ENCODE results near the gene PPP1CA. TPM values are rescaled to one million over a fixed set of nuclear protein-coding genes. Genes with fewer than 3 reads are reported as not detected.

PPP1CA gene
- total and polyA plus RNA-seq, 2 donors = 141 to 207 TPM

GRCh38 chr11:67369801-67370284, 31.8 kb downstream of the PPP1CA start:
- no peak overlapping the region for H3K27ac ChIP-seq (ENCODE audit: low read depth in 1 of 2, low read length in 1 of 2)
- DNase-seq (ENCODE audit: low read depth in 6 of 9, low spot score in 9 of 9) = no peak
- peaks cover 15 to 57% of the 10 kb centered on the region in 2 donors for H3K4me1 ChIP-seq (ENCODE audit: control insufficient read depth in 2 of 2, insufficient read depth in 2 of 2, low read length in 2 of 2)
- peaks cover 35 to 82% of the 10 kb centered on the region in 2 donors for H3K27me3 ChIP-seq (ENCODE audit: control insufficient read depth in 2 of 2, insufficient read depth in 1 of 2, low read length in 1 of 2)
- H3K4me3 ChIP-seq (ENCODE audit: low read length in 2 of 2) = no peak overlapping the region
- peaks cover 0 to 13% of the 10 kb centered on the region in 2 donors for H3K9me3 ChIP-seq (ENCODE audit: control insufficient read depth in 2 of 2, insufficient read depth in 1 of 2, low read length in 1 of 2)
- 38% methylated on average over 12 of the region's 12 CpGs for WGBS
- no peaks in the 10 kb centered on the region for H3K36me3 ChIP-seq (ENCODE audit: control insufficient read depth in 2 of 2, insufficient read depth in 2 of 2, low read length in 1 of 2)

DNA sequence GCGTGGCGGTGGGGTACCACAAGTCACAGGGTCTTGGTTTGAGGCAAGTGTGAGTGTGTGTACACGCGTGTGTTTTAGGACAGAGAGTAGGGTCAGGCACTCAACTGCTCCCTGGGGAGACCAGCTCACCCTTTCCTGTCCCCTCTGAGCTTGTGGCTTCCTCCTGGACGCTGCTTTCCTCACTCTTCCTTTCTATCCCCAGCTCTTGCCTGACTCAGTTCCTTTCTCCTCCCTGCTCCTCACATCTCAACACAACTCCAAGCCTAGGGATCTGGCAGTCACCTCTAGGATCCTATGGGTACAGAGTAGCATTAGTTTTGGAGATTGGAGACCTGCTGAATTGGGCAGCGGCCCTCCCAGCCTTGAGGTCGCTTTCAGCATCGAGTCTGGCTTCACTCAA, 32.4 kb downstream of the PPP1CA start:
- no peak overlapping the region for H3K27ac ChIP-seq (ENCODE audit: low read depth in 1 of 2, low read length in 1 of 2)

GRCh38 chr11:67368621-67369020, 33.0 kb downstream of the PPP1CA start:
- peaks cover 0 to 8% of the 10 kb centered on the region in 2 donors for H3K9me3 ChIP-seq (ENCODE audit: control insufficient read depth in 2 of 2, insufficient read depth in 1 of 2, low read length in 1 of 2)
- H3K36me3 ChIP-seq (ENCODE audit: control insufficient read depth in 2 of 2, insufficient read depth in 2 of 2, low read length in 1 of 2) = no peaks in the 10 kb centered on the region
- peaks cover 7 to 55% of the 10 kb centered on the region in 2 donors for H3K4me1 ChIP-seq (ENCODE audit: control insufficient read depth in 2 of 2, insufficient read depth in 2 of 2, low read length in 2 of 2)
- no peak for DNase-seq (ENCODE audit: low read depth in 6 of 9, low spot score in 9 of 9)
- peaks cover 23 to 72% of the 10 kb centered on the region in 2 donors for H3K27me3 ChIP-seq (ENCODE audit: control insufficient read depth in 2 of 2, insufficient read depth in 1 of 2, low read length in 1 of 2)
- no peak overlapping the region for H3K4me3 ChIP-seq (ENCODE audit: low read length in 2 of 2)
- 40% methylated on average over 3 of the region's 3 CpGs for WGBS
- H3K27ac ChIP-seq (ENCODE audit: low read depth in 1 of 2, low read length in 1 of 2) = no peak overlapping the region

More for the DNA sequence above, 32.4 kb downstream of the PPP1CA start:
- peaks cover 0 to 8% of the 10 kb centered on the region in 2 donors for H3K9me3 ChIP-seq (ENCODE audit: control insufficient read depth in 2 of 2, insufficient read depth in 1 of 2, low read length in 1 of 2)
- no peak overlapping the region for H3K4me3 ChIP-seq (ENCODE audit: low read length in 2 of 2)
- no peak for DNase-seq (ENCODE audit: low read depth in 6 of 9, low spot score in 9 of 9)
- peaks cover 30 to 78% of the 10 kb centered on the region in 2 donors for H3K27me3 ChIP-seq (ENCODE audit: control insufficient read depth in 2 of 2, insufficient read depth in 1 of 2, low read length in 1 of 2)
- no peaks in the 10 kb centered on the region for H3K36me3 ChIP-seq (ENCODE audit: control insufficient read depth in 2 of 2, insufficient read depth in 2 of 2, low read length in 1 of 2)
- peaks cover 13 to 57% of the 10 kb centered on the region in 2 donors for H3K4me1 ChIP-seq (ENCODE audit: control insufficient read depth in 2 of 2, insufficient read depth in 2 of 2, low read length in 2 of 2)
- 87% methylated on average over 8 of the region's 8 CpGs for WGBS

GRCh38 chr11:67367761-67368227, 33.9 kb downstream of the PPP1CA start:
- DNase-seq (ENCODE audit: low read depth in 6 of 9, low spot score in 9 of 9) = no peak
- Histone ChIP-seq H3K4me3 (ENCODE audit: low read length in 2 of 2) (no peak overlapping the region), H3K4me1 (ENCODE audit: control insufficient read depth in 2 of 2, insufficient read depth in 2 of 2, low read length in 2 of 2) (peaks cover 0 to 52% of the 10 kb centered on the region in 2 donors), H3K27me3 (ENCODE audit: control insufficient read depth in 2 of 2, insufficient read depth in 1 of 2, low read length in 1 of 2) (peaks cover 16 to 64% of the 10 kb centered on the region in 2 donors), H3K9me3 (ENCODE audit: control insufficient read depth in 2 of 2, insufficient read depth in 1 of 2, low read length in 1 of 2) (peaks cover 0 to 8% of the 10 kb centered on the region in 2 donors), H3K27ac (ENCODE audit: low read depth in 1 of 2, low read length in 1 of 2) (no peak overlapping the region), H3K36me3 (ENCODE audit: control insufficient read depth in 2 of 2, insufficient read depth in 2 of 2, low read length in 1 of 2) (no peaks in the 10 kb centered on the region)
- 52% methylated on average over 7 of the region's 7 CpGs for WGBS

DNA sequence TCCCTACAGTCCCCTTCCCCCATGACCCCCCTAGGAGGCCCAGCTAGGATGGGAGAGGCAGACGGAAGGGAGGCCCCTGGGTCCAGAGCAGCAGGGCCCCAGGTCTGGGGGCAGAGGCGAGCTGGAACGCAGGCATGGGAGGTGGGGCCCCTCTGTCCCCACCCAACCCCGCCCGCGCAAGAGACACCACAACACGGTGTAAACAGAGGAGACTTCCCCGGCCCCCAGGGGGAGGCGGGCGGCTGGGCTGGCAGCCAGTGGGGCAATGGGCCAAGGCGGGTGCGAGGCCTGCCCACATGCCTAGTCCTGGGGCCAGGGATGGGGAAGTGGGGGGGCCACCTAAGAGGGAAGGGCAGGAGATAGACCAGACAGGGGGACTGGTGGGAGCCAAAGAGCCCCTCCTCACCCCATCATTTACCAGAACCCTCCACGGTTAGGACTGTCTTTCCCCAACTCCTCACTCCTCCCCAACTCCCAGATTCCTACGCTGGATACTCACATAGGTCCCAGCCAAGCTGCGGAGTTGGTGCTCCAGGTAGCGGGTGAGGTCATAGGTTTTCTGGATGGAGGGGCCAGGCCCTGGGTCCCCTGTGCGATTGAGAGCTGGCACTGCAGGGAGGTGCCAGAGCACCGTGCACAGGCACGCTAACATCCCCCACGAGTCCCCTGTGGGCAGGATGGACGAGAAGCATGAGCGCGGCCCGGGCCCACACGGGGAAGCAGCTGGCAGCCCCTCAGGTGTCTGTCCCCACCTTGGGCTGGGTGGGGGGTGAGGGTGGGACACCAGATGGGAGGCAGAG, 34.5 kb downstream of the PPP1CA start:
- DNase-seq (ENCODE audit: low read depth in 6 of 9, low spot score in 9 of 9) = no peak
- H3K27me3 ChIP-seq (ENCODE audit: control insufficient read depth in 2 of 2, insufficient read depth in 1 of 2, low read length in 1 of 2) = peaks cover 10 to 57% of the 10 kb centered on the region in 2 donors

GRCh38 chr11:67366546-67366945, 35.1 kb downstream of the PPP1CA start:
- Histone ChIP-seq H3K36me3 (ENCODE audit: control insufficient read depth in 2 of 2, insufficient read depth in 2 of 2, low read length in 1 of 2) (no peaks in the 10 kb centered on the region), H3K27ac (ENCODE audit: low read depth in 1 of 2, low read length in 1 of 2) (no peak overlapping the region), H3K27me3 (ENCODE audit: control insufficient read depth in 2 of 2, insufficient read depth in 1 of 2, low read length in 1 of 2) (peaks cover 9 to 51% of the 10 kb centered on the region in 2 donors), H3K9me3 (ENCODE audit: control insufficient read depth in 2 of 2, insufficient read depth in 1 of 2, low read length in 1 of 2) (peaks cover 0 to 5% of the 10 kb centered on the region in 2 donors), H3K4me3 (ENCODE audit: low read length in 2 of 2) (no peak overlapping the region), H3K4me1 (ENCODE audit: control insufficient read depth in 2 of 2, insufficient read depth in 2 of 2, low read length in 2 of 2) (peaks cover 0 to 42% of the 10 kb centered on the region in 2 donors)
- DNase-seq (ENCODE audit: low read depth in 6 of 9, low spot score in 9 of 9) = no peak
- 91% methylated on average over 8 of the region's 8 CpGs for WGBS

More for the DNA sequence above, 34.5 kb downstream of the PPP1CA start:
- Histone ChIP-seq H3K4me3 (ENCODE audit: low read length in 2 of 2) (no peak overlapping the region), H3K4me1 (ENCODE audit: control insufficient read depth in 2 of 2, insufficient read depth in 2 of 2, low read length in 2 of 2) (peaks cover 0 to 48% of the 10 kb centered on the region in 2 donors), H3K27ac (ENCODE audit: low read depth in 1 of 2, low read length in 1 of 2) (no peak overlapping the region), H3K36me3 (ENCODE audit: control insufficient read depth in 2 of 2, insufficient read depth in 2 of 2, low read length in 1 of 2) (no peaks in the 10 kb centered on the region), H3K9me3 (ENCODE audit: control insufficient read depth in 2 of 2, insufficient read depth in 1 of 2, low read length in 1 of 2) (peaks cover 0 to 8% of the 10 kb centered on the region in 2 donors)
- 62% methylated on average over 25 of the region's 25 CpGs for WGBS

- Histone ChIP-seq H3K36me3 (ENCODE audit: control insufficient read depth in 2 of 2, insufficient read depth in 2 of 2, low read length in 1 of 2) (no peaks in the 10 kb centered on the region), H3K4me1 (ENCODE audit: control insufficient read depth in 2 of 2, insufficient read depth in 2 of 2, low read length in 2 of 2) (peaks cover 0 to 35% of the 10 kb centered on the region in 2 donors), H3K27ac (ENCODE audit: low read depth in 1 of 2, low read length in 1 of 2) (no peak overlapping the region), H3K9me3 (ENCODE audit: control insufficient read depth in 2 of 2, insufficient read depth in 1 of 2, low read length in 1 of 2) (no peaks in the 10 kb centered on the region), H3K27me3 (ENCODE audit: control insufficient read depth in 2 of 2, insufficient read depth in 1 of 2, low read length in 1 of 2) (peaks cover 5 to 45% of the 10 kb centered on the region in 2 donors), H3K4me3 (ENCODE audit: low read length in 2 of 2) (no peak overlapping the region)
- WGBS = 95% methylated on average over 14 of the region's 14 CpGs
- no peak for DNase-seq (ENCODE audit: low read depth in 6 of 9, low spot score in 9 of 9)
Observed at GRCh38 chr11:67365736-67366444, 35.8 kb downstream of the PPP1CA start.

GRCh38 chr11:67364783-67365722, 36.6 kb downstream of the PPP1CA start:
- H3K36me3 ChIP-seq (ENCODE audit: control insufficient read depth in 2 of 2, insufficient read depth in 2 of 2, low read length in 1 of 2) = no peaks in the 10 kb centered on the region
- DNase-seq (ENCODE audit: low read depth in 6 of 9, low spot score in 9 of 9) = no peak
- no peaks in the 10 kb centered on the region for H3K9me3 ChIP-seq (ENCODE audit: control insufficient read depth in 2 of 2, insufficient read depth in 1 of 2, low read length in 1 of 2)
- H3K27ac ChIP-seq (ENCODE audit: low read depth in 1 of 2, low read length in 1 of 2) = no peak overlapping the region
- H3K4me3 ChIP-seq (ENCODE audit: low read length in 2 of 2) = no peak overlapping the region
- peaks cover 4 to 36% of the 10 kb centered on the region in 2 donors for H3K27me3 ChIP-seq (ENCODE audit: control insufficient read depth in 2 of 2, insufficient read depth in 1 of 2, low read length in 1 of 2)
- WGBS = 88% methylated on average over 24 of the region's 24 CpGs
- H3K4me1 ChIP-seq (ENCODE audit: control insufficient read depth in 2 of 2, insufficient read depth in 2 of 2, low read length in 2 of 2) = peaks cover 0 to 28% of the 10 kb centered on the region in 2 donors

All from thymus (tissue), 11 donors.